HG03469 (cell line): ENCODE measurements around the gene GIMAP2.
"Not testable (repeated sequence)": the region's sequence is repeated elsewhere in the genome, so short reads cannot be mapped to it uniquely, and the experiment has no call there.

ENCODE experiments used
- ATAC-seq: cut with Tn5 transposase; IDR thresholded peaks from one replicate; pipeline ENCODE4 v1.9.1; 2021; ENCODE audit warnings: mild to moderate bottlenecking, moderate library complexity, moderate number of reproducible peaks; ENCODE audit not compliant: unreplicated experiment

Gene GIMAP2

GRCh38 chr7:150685219-150686029 lies at the start of gene GIMAP2:
Gene GIMAP2, plus strand, starts transcription at chr7:150685706. Its CDS starts 1,354 bp downstream, at chr7:150687060.
- ATAC-seq, result peak; percentile 74

GRCh38 chr7:150641854-150642253 lies 43.7 kb upstream of the GIMAP2 start:
- ATAC-seq, result no peak

DNA sequence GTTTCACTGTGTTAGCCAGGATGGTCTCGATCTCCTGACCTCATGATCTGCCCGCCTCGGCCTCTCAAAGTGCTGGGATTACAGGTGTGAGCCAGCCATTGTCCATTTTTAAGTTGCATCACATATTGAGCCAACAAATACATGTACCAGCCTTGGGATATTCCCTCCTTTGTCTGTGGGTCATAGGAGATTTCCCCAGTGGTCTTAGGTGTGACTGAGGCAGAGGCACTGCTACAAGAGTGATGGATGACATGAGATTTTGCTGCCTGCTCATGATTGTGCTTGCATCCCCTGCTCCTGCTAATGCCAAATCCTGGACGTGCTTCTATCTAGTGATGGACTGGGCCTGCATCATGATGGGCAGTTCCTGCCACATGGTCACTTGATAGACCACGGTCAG lies 42.6 kb upstream of the GIMAP2 start:
- ATAC-seq, result no peak

DNA sequence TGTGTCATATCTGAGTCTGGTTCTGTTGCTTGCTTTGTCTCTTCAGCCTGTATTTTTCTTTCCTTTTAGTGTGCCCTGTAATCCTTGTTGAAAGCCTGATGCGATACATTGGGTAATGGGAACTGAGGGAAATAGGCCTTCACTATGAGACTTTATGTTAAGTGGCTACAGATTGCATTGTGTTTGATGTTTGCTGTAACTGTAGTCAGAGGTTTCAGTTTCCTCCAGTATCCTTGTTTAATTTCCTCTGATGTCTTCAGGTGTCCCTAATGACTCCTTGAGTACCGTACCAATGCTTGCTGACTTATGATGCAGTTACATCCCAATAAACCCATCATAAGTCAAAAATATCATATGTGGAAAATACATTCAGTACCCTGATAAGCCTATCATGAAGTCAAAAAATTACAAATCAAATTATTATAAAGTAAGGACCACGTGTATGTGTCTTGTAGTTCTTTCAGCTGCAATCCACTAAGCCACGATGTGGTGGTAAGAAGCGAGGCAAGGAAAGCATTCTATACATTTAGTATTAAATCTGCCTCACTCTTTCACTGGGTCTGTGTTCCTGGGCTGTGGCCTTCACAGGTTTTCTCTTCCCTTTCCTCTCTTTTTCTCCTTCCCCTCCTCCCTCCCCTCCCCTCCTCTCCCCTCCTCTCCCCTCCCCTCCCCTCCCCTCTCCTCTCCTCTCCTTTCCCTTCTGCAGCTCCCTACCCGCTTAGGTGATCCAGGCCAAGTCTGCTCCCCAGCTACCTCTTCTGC lies 40.1 kb upstream of the GIMAP2 start:
- ATAC-seq, result no peak

DNA sequence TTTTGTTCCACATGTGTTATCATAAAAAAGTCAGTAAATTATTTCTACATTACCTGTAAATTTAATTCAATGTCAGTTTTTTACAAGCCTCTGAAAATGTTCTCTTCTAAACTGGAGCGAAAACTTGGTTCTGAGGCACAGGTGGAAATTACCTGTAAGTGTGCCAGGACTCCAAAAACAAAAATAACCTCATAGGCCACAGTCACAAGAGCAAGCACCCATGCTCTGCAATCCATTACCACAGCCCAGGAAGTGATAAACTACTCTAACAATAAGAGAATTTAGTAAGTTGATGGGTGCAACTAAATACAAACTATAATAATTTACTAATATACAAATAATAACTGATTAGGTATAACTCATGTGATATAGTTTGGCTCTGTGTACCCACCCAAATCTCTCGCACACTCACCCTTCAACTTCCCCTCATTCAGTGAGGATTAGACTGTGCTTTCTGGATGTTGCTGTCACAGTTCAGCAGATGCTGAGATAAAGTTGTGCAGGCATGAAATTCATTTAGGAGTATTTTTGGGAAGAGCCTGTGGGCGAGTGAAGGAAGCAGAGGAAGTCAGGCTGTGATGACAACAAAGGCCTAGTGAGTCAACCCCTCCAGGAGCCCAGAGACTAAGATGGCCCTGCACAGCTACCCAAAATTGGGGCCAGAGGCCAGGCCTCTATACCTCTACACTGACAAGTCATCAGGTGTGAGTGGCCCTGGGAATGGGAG lies 37.0 kb upstream of the GIMAP2 start:
- no peak for ATAC-seq

- ATAC-seq, result no peak
Observed at GRCh38 chr7:150649080-150649385, 36.5 kb upstream of the GIMAP2 start.

DNA sequence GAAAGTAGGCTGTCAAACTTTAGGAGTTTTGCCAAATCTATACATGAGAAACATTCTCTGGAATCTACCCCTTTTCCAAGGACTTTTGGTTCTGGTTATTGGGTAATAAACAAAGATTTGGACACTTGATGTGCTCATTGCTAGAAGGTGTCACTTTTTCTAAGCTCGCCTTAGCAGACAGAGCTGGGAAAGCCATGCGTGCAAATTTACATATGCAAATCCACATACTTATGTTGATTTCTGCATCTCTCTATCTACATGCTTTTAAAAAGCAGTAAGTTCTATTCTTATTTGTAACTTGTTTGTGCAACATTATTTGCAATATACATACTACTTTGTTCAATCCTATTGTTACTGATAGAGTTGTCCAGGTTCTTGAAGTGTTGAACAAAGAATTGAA lies 30.8 kb upstream of the GIMAP2 start:
- no peak for ATAC-seq

DNA sequence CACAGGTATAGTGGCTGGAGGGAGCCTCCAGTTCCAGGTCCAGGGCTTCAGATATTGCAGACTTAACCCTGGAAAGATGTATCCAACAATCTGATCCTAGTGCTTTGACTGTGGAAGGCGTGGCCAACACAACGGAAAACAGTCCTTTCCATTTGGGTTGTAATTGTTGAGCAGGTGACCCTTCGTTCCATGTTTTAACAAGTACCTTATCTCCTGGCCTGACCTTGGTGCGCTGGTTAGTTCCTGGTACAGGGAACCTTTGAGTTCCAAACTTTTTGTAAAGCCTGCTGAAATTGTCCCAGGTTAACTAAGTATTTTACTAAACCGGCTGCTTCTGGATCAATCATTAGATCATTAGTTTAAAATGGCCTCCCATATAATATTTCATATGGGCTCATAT lies 29.5 kb upstream of the GIMAP2 start:
- ATAC-seq, result no peak

GRCh38 chr7:150657526-150657925 lies 28.0 kb upstream of the GIMAP2 start:
- ATAC-seq, result no peak

DNA sequence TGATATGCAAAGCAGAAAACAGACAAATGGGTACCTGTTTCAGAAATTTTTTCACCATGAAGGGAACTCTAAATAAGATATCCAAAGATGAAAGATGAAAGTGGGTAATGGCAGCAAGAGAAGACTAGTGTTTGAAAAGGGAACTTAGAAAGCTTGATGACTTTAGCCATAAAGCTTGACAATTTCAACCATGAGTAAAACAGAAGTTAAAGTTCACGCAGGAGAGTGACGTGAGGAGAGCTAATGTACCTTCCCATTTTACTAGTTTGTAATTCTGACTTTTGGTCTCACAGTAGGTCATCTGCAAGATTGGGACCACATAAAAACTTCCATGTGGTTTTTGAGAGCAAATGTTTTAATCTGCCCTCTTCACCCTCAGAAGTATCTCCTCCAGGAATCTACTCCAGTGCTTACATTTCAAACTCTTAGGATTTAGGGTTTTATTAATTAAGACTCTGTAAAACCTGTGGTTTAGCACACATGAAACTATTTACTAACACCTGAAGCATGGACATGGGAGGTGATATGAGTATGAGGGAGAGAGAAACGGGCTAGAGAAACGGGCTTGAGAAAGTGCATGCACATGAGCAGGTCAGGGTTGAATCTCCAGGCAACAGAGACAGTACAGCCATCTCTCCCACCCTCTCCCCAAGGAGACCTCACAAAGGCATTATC lies 24.4 kb upstream of the GIMAP2 start:
- ATAC-seq, result no peak

GRCh38 chr7:150662821-150663220 lies 22.7 kb upstream of the GIMAP2 start:
- not testable (repeated sequence) for ATAC-seq

- no peak for ATAC-seq
Observed at GRCh38 chr7:150663802-150664494, 21.6 kb upstream of the GIMAP2 start.

GRCh38 chr7:150665089-150665748 lies 20.3 kb upstream of the GIMAP2 start:
- no peak for ATAC-seq

GRCh38 chr7:150665896-150666295 lies 19.6 kb upstream of the GIMAP2 start:
- ATAC-seq, result no peak

DNA sequence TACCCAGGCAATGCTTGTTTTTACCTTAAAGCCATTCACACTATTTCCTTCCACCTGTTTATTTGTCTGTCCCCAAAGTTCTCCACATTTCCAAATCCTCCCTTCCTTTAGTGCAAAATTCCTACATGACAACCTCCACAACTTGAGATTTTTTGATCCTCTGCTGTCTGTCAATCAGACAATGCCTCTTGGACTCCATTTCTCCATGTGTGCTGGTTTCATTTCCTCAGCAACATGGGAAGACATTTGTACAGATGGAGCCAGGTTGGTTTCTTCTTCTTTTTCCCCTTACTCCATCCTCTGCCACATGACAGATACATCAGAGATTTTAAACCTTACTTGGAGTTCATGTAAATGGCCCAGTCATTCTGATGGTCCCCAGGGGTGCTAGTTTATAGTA lies 19.1 kb upstream of the GIMAP2 start:
- ATAC-seq, result no peak

- peak; percentile 69 for ATAC-seq
Observed at GRCh38 chr7:150668472-150668911, 17.0 kb upstream of the GIMAP2 start.

- ATAC-seq, result no peak
Observed at GRCh38 chr7:150668977-150669376, 16.5 kb upstream of the GIMAP2 start.

GRCh38 chr7:150671798-150672585 lies 13.5 kb upstream of the GIMAP2 start:
- ATAC-seq, result not testable (repeated sequence)

- ATAC-seq, result no peak
Observed at GRCh38 chr7:150675714-150676113, 9.8 kb upstream of the GIMAP2 start.
